IMR-90 (cell line): ENCODE results near the gene RNU1-4.
"Not testable (repeated sequence)": the region's sequence is repeated elsewhere in the genome, so short reads cannot be mapped to it uniquely, and the experiment has no call there.

Experiments
- CEBPB ChIP-seq: IDR thresholded peaks from 2 replicates; pipeline ENCODE4 v1.6.1; 2012; ENCODE audit warnings: low read depth, low read length, improper control_type of control experiment
- CHD1 ChIP-seq: IDR thresholded peaks from 2 replicates; pipeline ENCODE4 v1.6.1; 2012; ENCODE audit warnings: low read depth, low read length, improper control_type of control experiment
- CTCF ChIP-seq: conservative IDR thresholded peaks from 2 replicates; pipeline ENCODE4 v1.5.1; 2012; ENCODE audit warnings: mild to moderate bottlenecking, low read depth, low read length, improper control_type of control experiment
- ELK1 ChIP-seq: fragments of 150-350 bp; IDR thresholded peaks from 2 replicates; pipeline ENCODE4 v1.6.1; 2016; ENCODE audit warnings: low read depth, mild to moderate bottlenecking, low read length, moderate library complexity, borderline replicate concordance
- FOS ChIP-seq: fragments of 150-350 bp; IDR thresholded peaks from 2 replicates; pipeline ENCODE4 v1.6.1; 2016; ENCODE audit warnings: low read depth, low read length
- MAFK ChIP-seq: IDR thresholded peaks from 2 replicates; pipeline ENCODE4 v1.6.1; 2012; ENCODE audit warnings: low read depth, low read length, improper control_type of control experiment
- POLR2A ChIP-seq: IDR thresholded peaks from 2 replicates; pipeline ENCODE4 v1.6.1; 2012; ENCODE audit warnings: mild to moderate bottlenecking, low read depth, low read length
- RAD21 ChIP-seq: IDR thresholded peaks from 2 replicates; pipeline ENCODE4 v1.6.1; 2012; ENCODE audit warnings: low read length, improper control_type of control experiment
- SMC3 ChIP-seq: fragments of 150-350 bp; IDR thresholded peaks from 2 replicates; pipeline ENCODE4 v1.6.1; 2016; ENCODE audit warnings: low read depth, mild to moderate bottlenecking, antibody characterized with exemption, low read length, moderate library complexity
- USF2 ChIP-seq: fragments of 150-350 bp; IDR thresholded peaks from 2 replicates; pipeline ENCODE4 v1.6.1; 2017; ENCODE audit warnings: mild to moderate bottlenecking, antibody characterized with exemption, low read length, low read depth

- TF ChIP-seq CTCF, SMC3, USF2, CEBPB, CHD1, POLR2A, MAFK, ELK1, RAD21, FOS: not testable (repeated sequence)
Measured at GRCh38 chr1:16702280-16702679, 38.0 kb upstream of the RNU1-4 start.
